ENCODE data around the gene FBLN2. TPM values are rescaled to one million over a fixed set of nuclear protein-coding genes. Genes with fewer than 3 reads are reported as not detected.

The FBLN2 gene
- total and polyA plus RNA-seq, 2 of the 13 experiments (the other 11 are each of a cell fraction or from before 2014, with no cell fraction given) = not detected

GRCh38 chr3:13528217-13528867, 20.6 kb upstream of the FBLN2 start:
- FAIRE-seq = peak; percentile 65
- H3K9ac ChIP-seq (ENCODE audit: insufficient read depth, low read depth, low read length) = no peak overlapping the region
- in situ Hi-C loops (cut with HindIII; ENCODE audit: extremely low pct_ligation_motif_present, low pct_unique_long_range_greater_than_20kb) (no loop called here), intact Hi-C loops (cut with micrococcal nuclease; ENCODE audit: unreplicated experiment) (no loop called here)
- H3K4me2 ChIP-seq (ENCODE audit: low read depth, low read length) = no peak overlapping the region
- ChIA-PET POLR2A (no interaction called here), CTCF (ENCODE audit: low intra/inter-chr PET ratio, low total read pairs) (no interaction called here)
- peaks cover 23% of the 10 kb centered on the region for H3K4me1 ChIP-seq (ENCODE audit: insufficient read depth, low read length)
- no peak overlapping the region for H2AFZ ChIP-seq (ENCODE audit: low read length)
- H4K20me1 ChIP-seq (ENCODE audit: insufficient read depth, low read length) = no peaks in the 10 kb centered on the region
- peaks cover 5 to 34% of the 10 kb centered on the region in 2 experiments for H3K27me3 ChIP-seq (ENCODE audit: control insufficient read depth in 1 of 2, insufficient read depth in 2 of 2, low read length in 2 of 2)
- DNase-seq (ENCODE audit: low spot score) = peak; percentile 41
- no peaks in the 10 kb centered on the region for H3K36me3 ChIP-seq (replicated peaks in 1 of 2; ENCODE audit: control insufficient read depth in 1 of 2, insufficient read depth in 2 of 2, low read length in 2 of 2)
- no peaks in the 10 kb centered on the region for H3K9me3 ChIP-seq (ENCODE audit: low read length)
- H3K4me3 ChIP-seq (replicated peaks in 1 of 3; ENCODE audit: insufficient read depth in 1 of 3, low read depth in 2 of 3, low read length in 3 of 3) = no peak overlapping the region
- H3K27ac ChIP-seq (ENCODE audit: extremely low read length, insufficient read depth, low read length) = no peak overlapping the region
- no peak for TF ChIP-seq PHB2 (IDR thresholded peaks at IDR 0.05; ENCODE audit: partially characterized antibody)
- TF ChIP-seq AGO1 (IDR thresholded peaks at IDR 0.05; ENCODE audit: low read depth, low read length, poor library complexity, severe bottlenecking) = no peak
- TF ChIP-seq ZNF879 (CRISPR knock-in tag; IDR thresholded peaks at IDR 0.05) = no peak
- TF ChIP-seq FLYWCH1 (CRISPR knock-in tag; IDR thresholded peaks at IDR 0.05) = no peak
- TF ChIP-seq ZNF20 (CRISPR knock-in tag; IDR thresholded peaks at IDR 0.05) = no peak
- no peak for TF ChIP-seq UBTF (CRISPR knock-in tag; IDR thresholded peaks at IDR 0.05)
- TF ChIP-seq TOE1 (CRISPR knock-in tag; IDR thresholded peaks at IDR 0.05) = no peak
- no peak for TF ChIP-seq NFYB (CRISPR knock-in tag; IDR thresholded peaks at IDR 0.05)
- TF ChIP-seq YY1 (IDR thresholded peaks at IDR 0.05; ENCODE audit: insufficient read depth, insufficient replicate concordance, low read depth, low read length) = no peak
- no peak for TF ChIP-seq ZNF432 (CRISPR knock-in tag; IDR thresholded peaks at IDR 0.05; ENCODE audit: borderline replicate concordance)
- no peaks in the 10 kb centered on the region for H3K79me2 ChIP-seq (ENCODE audit: insufficient read depth, low read length)
- no TSS peak for BruUV-seq (replicated peaks)
- WGBS (ENCODE audit: low lambda C conversion rate) = 21% methylated on average over 9 of the region's 11 CpGs
- ATAC-seq = peak; percentile 92

All from HepG2 (cell line).